Mesothelial cell of epicardium (in vitro differentiated cells): ENCODE measurements around the gene EXOC4. TPM values are rescaled to one million over a fixed set of nuclear protein-coding genes. Genes with fewer than 3 reads are reported as not detected.

Source experiments
- DNase-seq, 2 experiments: peaks; one replicate each; pipeline ENCODE4 v3.0.0; 2021; ENCODE audit warnings: low spot score in 2 of 2; ENCODE audit not compliant: unreplicated experiment in 2 of 2
- H3K27ac Mint-ChIP-seq: 2 replicates; pipeline ENCODE4 v1.8.0; 2021; ENCODE audit warnings: mixed read lengths
- H3K27me3 Mint-ChIP-seq: 2 replicates; pipeline ENCODE4 v1.8.0; 2021; ENCODE audit warnings: low read depth, mixed read lengths
- H3K36me3 Mint-ChIP-seq: 2 replicates; pipeline ENCODE4 v1.8.0; 2021; ENCODE audit warnings: mixed read lengths
- H3K4me1 Mint-ChIP-seq: 2 replicates; pipeline ENCODE4 v1.8.0; 2021; ENCODE audit warnings: mixed read lengths
- H3K4me3 Mint-ChIP-seq: 2 replicates; pipeline ENCODE4 v1.8.0; 2021; ENCODE audit warnings: mild to moderate bottlenecking, moderate library complexity, mixed read lengths
- H3K9me3 Mint-ChIP-seq: 2 replicates; pipeline ENCODE4 v1.8.0; 2021; ENCODE audit warnings: mixed read lengths
- CTCF ChIP-seq: fragments of 200-600 bp; sonication (generic); IDR thresholded peaks from one replicate; pipeline ENCODE4 v1.5.0; 2021; ENCODE audit warnings: antibody characterized with exemption; ENCODE audit not compliant: unreplicated experiment
- total RNA-seq: library from RNA; stranded (reverse); gene quantifications from 3 replicates; pipeline ENCODE4 v1.2.1, GENCODE V29; 2021

Gene EXOC4
- total RNA-seq, 1 donor from 2014 or later = 105 TPM

GRCh38 chr7:133355822-133356221 is 102.9 kb downstream of the EXOC4 start:
- Mint-ChIP-seq H3K9me3 (peaks cover 34% of the 10 kb centered on the region), H3K36me3 (peaks cover 36% of the 10 kb centered on the region), H3K4me3 (no peak overlapping the region), H3K27me3 (no peaks in the 10 kb centered on the region), H3K27ac (no peak overlapping the region), H3K4me1 (peaks cover 21% of the 10 kb centered on the region)
- no peak for TF ChIP-seq CTCF
- no peak for DNase-seq

- peaks cover 22% of the 10 kb centered on the region for H3K36me3 Mint-ChIP-seq
- H3K4me1 Mint-ChIP-seq = peaks cover 21% of the 10 kb centered on the region
- H3K9me3 Mint-ChIP-seq = peaks cover 22% of the 10 kb centered on the region
- H3K27me3 Mint-ChIP-seq = no peaks in the 10 kb centered on the region
- DNase-seq = no peak
- TF ChIP-seq CTCF = no peak
- no peak overlapping the region for H3K4me3 Mint-ChIP-seq
- H3K27ac Mint-ChIP-seq = peak overlapping the region; percentile 31
Measured at GRCh38 chr7:133358708-133359107, 105.8 kb downstream of the EXOC4 start.

GRCh38 chr7:133359449-133359848 is 106.6 kb downstream of the EXOC4 start:
- Mint-ChIP-seq H3K36me3 (peaks cover 18% of the 10 kb centered on the region), H3K4me1 (peaks cover 21% of the 10 kb centered on the region), H3K27me3 (no peaks in the 10 kb centered on the region), H3K4me3 (no peak overlapping the region), H3K27ac (no peak overlapping the region), H3K9me3 (peaks cover 17% of the 10 kb centered on the region)
- no peak for DNase-seq
- no peak for TF ChIP-seq CTCF

- peaks cover 17% of the 10 kb centered on the region for H3K9me3 Mint-ChIP-seq
- TF ChIP-seq CTCF = no peak
- H3K27me3 Mint-ChIP-seq = no peaks in the 10 kb centered on the region
- no peak overlapping the region for H3K4me3 Mint-ChIP-seq
- no peak for DNase-seq
- peaks cover 18% of the 10 kb centered on the region for H3K36me3 Mint-ChIP-seq
- peaks cover 16% of the 10 kb centered on the region for H3K4me1 Mint-ChIP-seq
- no peak overlapping the region for H3K27ac Mint-ChIP-seq
Measured at GRCh38 chr7:133360201-133360600, 107.3 kb downstream of the EXOC4 start.

- Mint-ChIP-seq H3K4me3 (no peak overlapping the region), H3K4me1 (peaks cover 14% of the 10 kb centered on the region), H3K9me3 (peaks cover 17% of the 10 kb centered on the region), H3K27ac (no peak overlapping the region), H3K27me3 (no peaks in the 10 kb centered on the region), H3K36me3 (peaks cover 15% of the 10 kb centered on the region)
- no peak for TF ChIP-seq CTCF
- no peak for DNase-seq
Measured at GRCh38 chr7:133361806-133362205, 108.9 kb downstream of the EXOC4 start.
